ENCODE measurements around the gene MSI2. TPM values are rescaled to one million over a fixed set of nuclear protein-coding genes. Genes with fewer than 3 reads are reported as not detected.

Gene MSI2
- total and polyA plus RNA-seq, 2 donors (not counting 3 experiments of a cell fraction or from before 2014, with no cell fraction given): 20.9 to 59.3 TPM

DNA sequence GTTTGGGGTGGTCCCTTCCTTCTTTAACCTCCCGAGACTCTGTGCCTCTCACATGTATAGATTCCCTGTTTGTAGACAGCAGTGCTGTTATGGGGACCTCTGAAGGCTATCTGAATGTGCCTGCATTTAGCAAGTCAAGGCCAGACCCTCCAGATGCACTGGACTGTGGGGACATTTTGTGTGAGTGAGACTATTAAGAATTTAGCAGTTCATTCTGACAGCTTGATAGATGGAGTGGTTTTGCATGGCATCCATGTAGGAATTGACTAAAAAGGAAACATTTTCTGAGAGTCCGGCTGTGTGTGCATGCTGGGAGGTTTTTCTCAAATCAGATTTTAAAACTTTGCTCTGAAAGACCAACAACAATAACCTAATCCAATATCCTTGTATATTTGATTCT, 226.3 kb downstream of the MSI2 start:
- no peaks in the 10 kb centered on the region for H3K9me3 ChIP-seq (replicated peaks; ENCODE audit: control insufficient read depth, insufficient read depth, low read length)
- FAIRE-seq (no peak), DNase-seq (ENCODE audit: low read depth, low spot score) (no peak)
- H3K4me3 ChIP-seq (replicated peaks in 1 of 3; ENCODE audit: insufficient read depth in 1 of 3, low read depth in 1 of 3, low read length in 3 of 3): no peak overlapping the region
- peaks cover 11% of the 10 kb centered on the region for H3K4me1 ChIP-seq (ENCODE audit: control insufficient read depth, extremely low read depth, insufficient read depth, low read length)
- dilution Hi-C loops (cut with MboI; ENCODE audit: extremely low pct_ligation_motif_present, low sequenced_read_pairs): no loop called here
- no peaks in the 10 kb centered on the region for H3K36me3 ChIP-seq (ENCODE audit: control insufficient read depth in 2 of 2, extremely low read depth in 1 of 2, insufficient read depth in 2 of 2, low read length in 2 of 2)
- H3K27me3 ChIP-seq (ENCODE audit: control insufficient read depth in 2 of 2, insufficient read depth in 2 of 2, low read length in 2 of 2): no peaks in the 10 kb centered on the region
- no peak overlapping the region for H3K9ac ChIP-seq (replicated peaks; ENCODE audit: extremely low read depth, insufficient read depth, low read length)
- no peaks in the 10 kb centered on the region for H3K9me1 ChIP-seq (replicated peaks; ENCODE audit: control insufficient read depth, extremely low read depth, insufficient read depth, low read length)
- intact Hi-C loops (cut with micrococcal nuclease): no loop called here
- no TSS peak for BruUV-seq (replicated peaks)
- H3K4me2 ChIP-seq (ENCODE audit: insufficient read depth, low read length): no peak overlapping the region
- H3K79me2 ChIP-seq (ENCODE audit: control insufficient read depth, insufficient read depth, low read length): no peaks in the 10 kb centered on the region
- POLR2A ChIA-PET: no interaction called here
- CTCF ChIA-PET: interaction anchor here (1.3 kb wide), 1 partner anchor 240 kb away, joined by 3 read pairs; no protein-coding TSS in a partner anchor
- H4K20me1 ChIP-seq (replicated peaks; ENCODE audit: control insufficient read depth, extremely low read depth, insufficient read depth, low read length): no peaks in the 10 kb centered on the region
- H2AFZ ChIP-seq (ENCODE audit: low read depth, low read length): no peak overlapping the region
- TF ChIP-seq GATA2 (IDR thresholded peaks at IDR 0.05; ENCODE audit: insufficient read depth, insufficient read length, low read depth, low read length) (no peak), FOS (IDR thresholded peaks at IDR 0.05; ENCODE audit: borderline replicate concordance, insufficient read depth, low read length) (no peak), POLR2A (IDR thresholded peaks at IDR 0.05; ENCODE audit: low read depth, low read length) (no peak)
- TF ChIP-seq, protein P1, sequence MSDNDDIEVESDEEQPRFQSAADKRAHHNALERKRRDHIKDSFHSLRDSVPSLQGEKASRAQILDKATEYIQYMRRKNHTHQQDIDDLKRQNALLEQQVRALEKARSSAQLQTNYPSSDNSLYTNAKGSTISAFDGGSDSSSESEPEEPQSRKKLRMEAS (IDR thresholded peaks at IDR 0.05; ENCODE audit: insufficient read depth, insufficient read length): no peak
- no peak overlapping the region for H3K27ac ChIP-seq (ENCODE audit: insufficient read depth, low read depth, low read length)

GRCh38 chr17:57484081-57484666, 227.9 kb downstream of the MSI2 start:
- Histone ChIP-seq H3K36me3 (ENCODE audit: control insufficient read depth in 2 of 2, extremely low read depth in 1 of 2, insufficient read depth in 2 of 2, low read length in 2 of 2) (no peaks in the 10 kb centered on the region), H3K4me1 (ENCODE audit: control insufficient read depth, extremely low read depth, insufficient read depth, low read length) (peaks cover 11% of the 10 kb centered on the region), H2AFZ (ENCODE audit: low read depth, low read length) (no peak overlapping the region), H3K9me3 (replicated peaks; ENCODE audit: control insufficient read depth, insufficient read depth, low read length) (no peaks in the 10 kb centered on the region), H3K9me1 (replicated peaks; ENCODE audit: control insufficient read depth, extremely low read depth, insufficient read depth, low read length) (no peaks in the 10 kb centered on the region), H3K27me3 (ENCODE audit: control insufficient read depth in 2 of 2, insufficient read depth in 2 of 2, low read length in 2 of 2) (no peaks in the 10 kb centered on the region), H3K9ac (replicated peaks; ENCODE audit: extremely low read depth, insufficient read depth, low read length) (no peak overlapping the region), H4K20me1 (replicated peaks; ENCODE audit: control insufficient read depth, extremely low read depth, insufficient read depth, low read length) (no peaks in the 10 kb centered on the region), H3K4me3 (replicated peaks in 1 of 3; ENCODE audit: insufficient read depth in 1 of 3, low read depth in 1 of 3, low read length in 3 of 3) (no peak overlapping the region), H3K79me2 (ENCODE audit: control insufficient read depth, insufficient read depth, low read length) (no peaks in the 10 kb centered on the region), H3K27ac (ENCODE audit: insufficient read depth, low read depth, low read length) (no peak overlapping the region), H3K4me2 (ENCODE audit: insufficient read depth, low read length) (no peak overlapping the region)
- TF ChIP-seq, protein P1 (IDR thresholded peaks at IDR 0.05; ENCODE audit: insufficient read depth, insufficient read length): no peak
- BruUV-seq (replicated peaks): no TSS peak
- no peak for FAIRE-seq
- POLR2A ChIA-PET: no interaction called here
- CTCF ChIA-PET: interaction anchor here (0.7 to 1.1 kb wide), 2 partner anchors 11 kb away, joined by 3 read pairs; no protein-coding TSS in a partner anchor
- intact Hi-C loops (cut with micrococcal nuclease): no loop called here
- DNase-seq (ENCODE audit: low read depth, low spot score): no peak
- dilution Hi-C loops (cut with MboI; ENCODE audit: extremely low pct_ligation_motif_present, low sequenced_read_pairs): no loop called here

Data from endothelial cell of umbilical vein (primary cell).